Measurements from ENCODE around the gene RGMA.

The RGMA gene, protein sequence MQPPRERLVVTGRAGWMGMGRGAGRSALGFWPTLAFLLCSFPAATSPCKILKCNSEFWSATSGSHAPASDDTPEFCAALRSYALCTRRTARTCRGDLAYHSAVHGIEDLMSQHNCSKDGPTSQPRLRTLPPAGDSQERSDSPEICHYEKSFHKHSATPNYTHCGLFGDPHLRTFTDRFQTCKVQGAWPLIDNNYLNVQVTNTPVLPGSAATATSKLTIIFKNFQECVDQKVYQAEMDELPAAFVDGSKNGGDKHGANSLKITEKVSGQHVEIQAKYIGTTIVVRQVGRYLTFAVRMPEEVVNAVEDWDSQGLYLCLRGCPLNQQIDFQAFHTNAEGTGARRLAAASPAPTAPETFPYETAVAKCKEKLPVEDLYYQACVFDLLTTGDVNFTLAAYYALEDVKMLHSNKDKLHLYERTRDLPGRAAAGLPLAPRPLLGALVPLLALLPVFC

DNA sequence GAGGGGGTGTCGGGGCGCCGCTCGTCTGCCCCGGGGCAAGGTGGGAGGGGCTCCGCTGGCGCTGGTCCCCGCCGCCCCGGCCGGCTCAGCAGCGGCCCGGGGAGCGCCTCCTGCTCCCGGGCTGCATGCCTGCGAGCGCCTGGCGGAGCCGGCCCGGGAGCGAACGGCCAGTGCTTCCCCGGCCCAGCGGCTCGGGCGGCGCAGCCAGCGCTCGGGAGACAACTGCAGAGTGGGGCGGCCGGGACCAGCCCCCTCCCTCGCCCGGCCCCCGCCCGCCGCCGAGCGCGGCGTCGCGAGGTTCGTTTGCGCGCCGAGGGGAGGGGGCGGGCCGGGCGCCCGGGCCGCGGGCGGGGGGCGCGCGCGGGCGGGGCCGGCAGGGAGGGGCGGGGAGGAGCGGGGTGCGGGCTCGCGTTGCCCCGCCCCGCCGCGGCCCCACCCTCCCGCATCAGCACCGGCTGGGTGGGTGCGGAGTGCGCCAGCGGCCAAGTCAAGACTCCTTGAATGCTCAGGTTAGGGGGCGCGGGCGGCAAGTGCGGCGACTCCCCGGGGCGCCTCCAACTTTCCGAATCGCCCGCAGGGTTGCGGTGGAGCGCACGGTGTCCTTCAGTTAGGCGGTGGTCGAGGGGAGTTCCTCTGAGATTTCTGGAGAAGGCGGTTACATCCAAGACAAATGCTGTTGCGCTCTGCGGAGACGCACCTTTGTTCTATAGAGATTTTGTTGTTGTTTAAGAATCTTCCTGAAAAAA lies at the start of gene RGMA:
Gene RGMA (minus strand): TSS at position 231 of the 746 bp plus-strand sequence. CDS start 279 bp downstream, outside the sequence.
- no peak for DNase-seq

DNA sequence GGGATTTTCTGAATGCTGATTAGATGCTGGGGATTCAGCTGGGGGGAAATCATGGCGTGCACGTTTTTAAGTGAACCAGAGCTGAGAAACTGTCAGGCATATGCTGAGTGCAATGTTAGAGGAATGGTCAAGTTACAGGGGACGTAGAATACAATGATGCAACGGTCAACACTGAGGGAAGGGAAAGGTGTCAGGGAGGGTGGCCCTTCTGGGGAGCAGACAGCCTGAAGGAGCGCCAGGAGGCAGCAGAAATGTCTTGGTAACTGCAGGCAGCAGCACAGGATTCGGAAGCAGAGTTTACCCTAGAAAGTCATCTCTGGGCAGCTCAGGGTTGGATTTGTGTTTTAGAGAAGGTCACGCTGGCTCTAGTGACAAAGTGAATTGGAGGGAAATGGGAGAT lies 47.6 kb upstream of the RGMA start:
- DNase-seq, result no peak

DNA sequence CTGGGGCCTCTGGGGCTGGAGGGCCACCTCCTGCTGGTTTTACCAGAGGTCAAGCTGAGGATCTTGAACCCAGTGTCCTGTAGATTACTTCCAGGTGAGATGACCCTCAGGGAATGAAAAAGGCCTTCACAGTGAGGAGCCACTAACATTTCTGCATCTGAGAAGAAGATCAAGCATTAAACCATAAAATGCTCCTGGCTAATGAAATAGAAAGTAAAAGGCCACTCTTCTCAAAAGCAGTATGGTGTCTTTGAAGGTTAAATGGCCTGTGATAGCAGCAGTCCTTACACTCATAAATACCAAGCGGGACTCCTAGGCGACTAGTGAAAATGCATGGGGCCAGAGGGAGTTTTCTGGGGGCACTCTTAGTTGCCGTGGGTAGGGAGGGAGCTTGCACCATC lies 47.0 kb upstream of the RGMA start:
- no peak for DNase-seq

DNA sequence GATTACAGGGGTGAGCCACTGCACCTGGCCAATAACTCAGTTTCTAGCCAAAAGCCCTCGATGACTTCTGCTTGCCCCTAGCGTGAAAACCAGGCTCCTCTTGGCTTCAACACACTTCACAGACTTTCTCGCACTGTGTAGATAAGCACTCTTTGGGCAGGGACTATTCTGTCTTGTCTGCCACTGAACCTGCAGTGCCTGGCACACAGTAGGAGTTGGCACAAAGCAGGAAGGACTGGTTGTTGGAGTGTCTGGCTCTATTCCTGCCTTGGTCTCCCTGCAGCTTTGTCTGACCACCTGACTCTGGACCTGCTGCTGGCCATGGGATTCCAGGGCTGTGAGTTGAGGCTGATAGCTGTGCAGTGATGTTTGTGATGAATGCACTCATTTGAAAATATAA lies 46.4 kb upstream of the RGMA start:
- DNase-seq, result no peak

DNA sequence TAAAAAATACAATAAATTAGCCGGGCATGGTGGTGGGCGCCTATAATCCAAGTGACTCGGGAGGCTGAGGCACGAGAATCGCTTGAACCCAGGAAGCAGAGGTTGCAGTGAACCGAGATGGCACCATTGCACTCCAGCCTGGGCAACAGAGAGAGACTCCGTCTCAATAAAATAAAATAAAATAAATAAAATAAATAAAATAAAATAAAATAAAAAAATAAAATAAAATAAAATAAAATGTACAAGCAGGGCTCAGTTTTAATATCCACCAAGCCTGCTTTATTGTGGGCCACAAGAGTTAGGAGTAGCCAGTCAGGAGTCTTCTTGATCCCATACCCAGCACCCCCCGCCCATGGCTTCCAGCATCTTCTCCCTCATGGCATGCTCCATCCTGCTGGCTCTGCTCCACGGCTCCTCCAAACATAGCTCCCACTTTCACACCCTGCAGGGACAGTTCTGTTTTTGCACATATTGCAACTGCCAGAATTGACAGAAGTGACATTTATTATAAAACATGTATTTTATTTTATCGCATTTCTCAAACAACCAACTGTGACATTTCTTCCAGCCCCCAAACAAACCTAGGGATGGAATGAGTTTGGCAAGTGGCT lies 42.6 kb upstream of the RGMA start:
- DNase-seq, result no peak

DNA sequence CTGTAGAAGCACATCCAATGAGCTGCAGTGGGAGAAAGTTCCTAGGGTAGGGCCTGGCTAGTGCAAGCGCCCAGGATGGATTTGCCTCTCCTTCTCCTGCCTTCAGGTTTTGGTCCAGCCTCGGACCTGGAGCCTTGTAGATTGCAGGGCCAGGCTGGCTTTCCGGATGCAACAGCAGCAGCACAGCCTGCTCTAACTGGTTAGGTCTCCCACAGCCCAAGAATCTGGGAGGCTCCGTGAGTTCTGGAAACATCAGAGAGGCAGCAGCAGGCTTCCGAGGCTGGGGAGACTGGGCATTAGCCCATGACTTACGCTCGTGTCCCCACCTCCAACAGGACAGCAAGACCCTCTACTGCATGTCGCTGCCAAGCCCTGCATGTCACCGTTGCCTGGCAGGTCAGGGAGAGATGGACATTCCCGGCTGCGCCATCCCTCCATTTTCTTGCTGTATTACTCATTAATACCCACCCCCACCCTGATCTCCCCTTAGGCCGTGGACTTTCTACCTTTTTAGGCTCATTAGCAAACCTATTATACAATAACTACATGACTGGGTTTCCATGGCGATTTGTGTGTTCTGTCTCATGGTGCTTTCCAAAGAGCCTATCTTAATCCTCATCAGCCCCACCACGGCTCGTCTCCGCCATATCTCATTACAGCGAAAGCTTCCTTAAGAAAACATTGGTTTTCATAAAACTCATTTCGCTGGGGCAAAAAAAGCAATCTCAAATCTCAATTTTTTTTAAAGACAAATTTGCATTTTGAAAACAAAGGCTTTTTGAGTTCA lies 40.9 kb upstream of the RGMA start:
- no peak for DNase-seq

DNA sequence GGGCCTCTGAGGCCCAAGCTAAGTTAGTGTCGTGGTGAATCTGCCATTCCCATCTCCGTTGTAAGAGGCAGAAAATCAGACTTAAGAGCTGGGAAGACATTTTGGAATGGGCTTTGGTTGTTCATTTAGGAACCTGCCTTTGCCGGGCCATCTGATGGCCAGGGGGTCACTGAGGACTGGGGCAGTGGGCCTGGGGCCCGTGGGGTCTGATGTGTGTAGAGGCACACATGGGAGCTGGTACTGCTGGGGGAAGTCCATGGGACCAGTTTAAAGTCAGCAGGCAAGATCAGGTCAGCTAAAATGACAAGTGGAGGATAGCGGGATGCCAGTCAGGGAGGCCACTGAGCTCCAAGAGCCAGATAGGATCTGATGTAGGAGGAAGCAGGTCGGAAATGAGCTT lies 38.3 kb upstream of the RGMA start:
- DNase-seq, result no peak

DNA sequence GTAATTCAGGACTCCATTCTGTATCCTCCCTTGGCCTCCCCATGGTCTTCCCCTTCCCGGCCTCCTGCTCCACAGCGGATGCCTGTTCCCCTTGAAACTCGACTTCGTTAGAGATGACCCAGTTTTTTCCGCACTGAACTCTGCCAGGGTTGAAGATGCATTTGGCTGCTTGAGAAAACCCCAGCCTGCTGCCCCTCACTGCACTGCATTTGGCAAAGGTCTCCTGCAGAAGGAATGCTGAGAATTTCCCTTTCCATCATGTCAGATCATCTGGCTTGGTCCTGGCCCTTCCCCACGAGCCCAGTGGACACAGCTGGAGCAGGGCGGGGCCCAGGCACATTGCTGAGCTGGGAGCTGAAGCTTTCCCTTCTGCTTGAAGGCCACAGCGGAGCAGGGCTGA lies 37.6 kb upstream of the RGMA start:
- no peak for DNase-seq

DNA sequence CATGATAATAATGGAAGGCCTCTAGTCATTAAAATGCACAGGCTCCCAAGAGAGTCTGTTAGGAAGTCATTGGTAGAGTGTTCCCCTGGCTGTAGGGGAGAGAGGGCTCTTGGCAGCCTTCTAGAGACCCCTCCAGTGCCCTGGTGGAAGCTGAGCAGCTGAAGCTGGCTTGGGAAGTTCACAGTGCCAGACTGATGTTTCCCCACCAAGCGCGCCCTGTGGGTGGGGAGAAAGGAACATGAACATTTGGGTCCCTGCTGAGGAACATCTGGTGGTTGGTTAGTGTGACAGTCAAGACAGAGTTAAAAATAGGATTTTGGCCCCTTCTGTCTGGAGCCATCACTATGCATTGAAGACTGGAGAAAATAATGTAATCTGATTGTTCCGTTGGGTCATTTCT lies 37.1 kb upstream of the RGMA start:
- no peak for DNase-seq

DNA sequence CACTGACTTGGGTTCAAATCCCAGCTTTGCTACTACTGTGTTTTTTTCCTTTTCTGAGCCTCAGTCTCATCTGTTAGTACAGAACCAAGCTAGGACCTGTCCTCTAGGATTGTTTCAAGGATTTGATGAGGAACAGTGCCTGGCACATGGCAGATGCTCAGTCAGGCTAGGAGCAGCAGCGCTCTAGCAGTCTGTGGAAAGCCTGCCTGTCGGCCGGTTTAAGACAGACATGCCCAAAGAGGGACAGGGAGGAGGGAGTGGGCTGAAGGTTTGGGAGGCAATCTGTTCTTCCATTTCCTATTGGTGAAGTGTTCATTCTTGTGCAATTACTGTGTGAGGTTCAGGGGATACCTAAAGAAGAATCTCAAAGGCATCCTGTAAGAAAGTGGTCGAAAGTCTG lies 35.1 kb upstream of the RGMA start:
- no peak for DNase-seq

DNA sequence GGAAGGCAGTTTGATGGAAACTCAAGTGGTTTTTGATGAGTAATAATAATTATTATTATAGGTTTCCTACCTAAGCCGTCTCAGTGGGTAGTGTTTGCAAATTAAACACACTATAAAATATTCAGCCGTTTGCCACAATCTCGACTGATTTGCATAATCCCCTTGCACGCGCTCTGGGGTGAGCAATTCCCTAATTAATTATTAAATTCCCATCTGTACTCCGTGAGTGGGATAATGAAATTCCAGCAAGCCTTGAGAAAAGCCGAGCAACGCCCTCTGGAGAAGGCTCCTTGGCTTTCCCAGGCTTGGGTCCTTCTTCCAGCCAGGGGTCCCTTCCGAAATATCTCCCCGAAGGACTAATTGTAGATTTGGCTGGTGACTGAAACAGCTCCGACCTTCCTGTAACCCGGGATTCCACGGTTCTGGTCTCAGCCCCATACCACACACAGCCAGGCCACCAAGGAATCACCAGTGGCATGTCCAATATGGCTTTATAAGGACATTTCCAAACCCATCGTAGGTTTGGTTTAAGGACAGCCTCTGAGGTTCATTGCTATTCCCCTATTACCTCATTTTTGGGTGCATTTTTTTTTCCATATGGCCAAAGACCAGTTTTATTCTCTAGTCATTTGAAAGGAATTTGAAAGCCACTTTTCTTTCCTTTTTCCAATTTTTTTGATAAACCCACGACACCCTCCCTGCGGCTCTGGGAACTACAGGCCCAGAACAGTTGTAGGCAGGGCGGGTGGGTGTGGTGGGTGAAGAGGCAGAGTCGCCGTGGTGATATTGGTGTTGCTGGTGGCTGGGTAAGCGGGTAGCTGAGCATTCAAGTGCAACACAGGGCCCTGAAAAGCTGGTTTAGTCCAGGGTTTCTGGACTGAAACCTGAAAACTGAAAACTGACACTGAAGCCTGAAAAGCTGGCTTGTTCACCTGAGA lies 33.2 kb upstream of the RGMA start:
- DNase-seq, result no peak

DNA sequence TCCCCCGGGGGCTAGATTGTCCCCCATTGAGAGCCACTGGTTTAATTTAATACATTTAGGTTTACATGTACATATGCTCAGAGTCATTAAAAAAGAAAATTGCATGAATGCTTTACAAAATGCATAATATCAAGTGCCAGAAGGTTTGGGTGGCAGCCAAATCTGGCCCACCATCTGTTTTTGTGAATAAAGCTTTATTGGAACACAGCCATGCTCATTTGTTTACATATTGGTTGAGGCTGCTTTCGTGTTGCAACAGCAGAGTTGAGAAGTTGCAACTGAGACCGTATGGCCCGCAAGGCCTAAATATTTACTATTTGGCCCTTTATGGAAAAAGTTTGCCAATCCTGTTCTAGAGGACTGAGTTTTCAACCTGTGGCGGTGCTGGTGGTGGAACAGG lies 32.1 kb upstream of the RGMA start:
- DNase-seq, result no peak

DNA sequence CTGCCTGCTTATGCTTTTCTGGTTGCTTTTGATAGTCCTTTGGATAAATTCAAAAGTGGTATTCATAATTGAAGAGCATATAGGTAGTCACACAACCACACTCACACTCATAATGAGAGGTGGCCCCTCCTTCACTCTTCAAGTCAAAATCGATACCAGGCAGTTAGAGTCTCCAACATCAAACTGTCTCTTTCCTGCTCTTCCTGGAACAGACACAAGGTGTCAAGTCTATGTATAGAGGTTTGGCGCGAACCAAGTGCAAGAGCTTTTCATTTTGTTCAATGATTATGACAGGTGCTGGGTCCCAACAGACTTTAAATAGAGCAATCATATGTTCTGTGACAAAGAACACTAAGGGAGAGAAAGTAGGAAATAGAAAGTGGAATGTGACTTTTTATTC lies 29.9 kb upstream of the RGMA start:
- no peak for DNase-seq

DNA sequence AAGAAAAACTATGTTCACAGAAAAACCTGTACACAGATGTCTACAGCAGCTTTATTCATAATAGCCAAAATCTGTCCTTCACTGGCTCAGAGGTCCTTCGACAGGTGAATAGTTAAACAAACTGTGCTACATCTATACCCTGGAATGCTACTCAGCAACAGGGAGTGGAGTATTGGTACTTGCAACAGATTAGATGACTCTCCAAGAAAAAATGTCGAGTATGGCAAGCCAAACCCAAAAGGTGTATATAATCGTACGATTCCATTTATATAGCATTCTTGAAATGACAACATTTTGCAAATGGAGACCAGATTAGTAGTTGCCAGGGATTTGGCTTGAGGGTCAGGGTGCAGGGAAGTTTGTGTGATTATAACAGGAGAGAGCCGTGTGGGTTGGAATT lies 22.4 kb upstream of the RGMA start:
- DNase-seq, result no peak

DNA sequence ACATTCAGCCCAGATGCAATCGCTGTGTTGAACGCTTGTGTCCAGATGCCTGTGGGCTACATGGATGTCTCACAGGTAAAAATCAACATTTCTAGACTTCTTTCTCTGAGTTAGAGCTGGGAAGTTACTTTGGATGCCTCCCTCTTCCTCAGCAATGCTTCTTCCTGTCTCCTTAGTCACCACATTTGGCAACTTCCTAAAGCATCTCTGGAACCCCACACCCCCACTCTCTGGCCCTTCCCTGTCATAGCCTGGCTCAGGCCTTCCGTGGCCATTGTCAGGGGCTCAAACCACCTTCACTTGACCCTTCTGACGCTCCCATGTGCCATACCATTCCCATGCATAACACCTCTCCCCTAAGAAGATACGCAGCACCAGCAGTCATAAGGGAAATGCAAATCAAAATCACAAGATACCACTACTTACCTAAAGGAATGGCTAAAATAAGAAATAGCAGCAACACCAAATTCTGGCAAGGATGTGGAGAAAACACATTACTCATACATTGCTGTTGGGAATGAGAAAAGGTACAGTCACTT lies 21.6 kb upstream of the RGMA start:
- DNase-seq, result no peak

DNA sequence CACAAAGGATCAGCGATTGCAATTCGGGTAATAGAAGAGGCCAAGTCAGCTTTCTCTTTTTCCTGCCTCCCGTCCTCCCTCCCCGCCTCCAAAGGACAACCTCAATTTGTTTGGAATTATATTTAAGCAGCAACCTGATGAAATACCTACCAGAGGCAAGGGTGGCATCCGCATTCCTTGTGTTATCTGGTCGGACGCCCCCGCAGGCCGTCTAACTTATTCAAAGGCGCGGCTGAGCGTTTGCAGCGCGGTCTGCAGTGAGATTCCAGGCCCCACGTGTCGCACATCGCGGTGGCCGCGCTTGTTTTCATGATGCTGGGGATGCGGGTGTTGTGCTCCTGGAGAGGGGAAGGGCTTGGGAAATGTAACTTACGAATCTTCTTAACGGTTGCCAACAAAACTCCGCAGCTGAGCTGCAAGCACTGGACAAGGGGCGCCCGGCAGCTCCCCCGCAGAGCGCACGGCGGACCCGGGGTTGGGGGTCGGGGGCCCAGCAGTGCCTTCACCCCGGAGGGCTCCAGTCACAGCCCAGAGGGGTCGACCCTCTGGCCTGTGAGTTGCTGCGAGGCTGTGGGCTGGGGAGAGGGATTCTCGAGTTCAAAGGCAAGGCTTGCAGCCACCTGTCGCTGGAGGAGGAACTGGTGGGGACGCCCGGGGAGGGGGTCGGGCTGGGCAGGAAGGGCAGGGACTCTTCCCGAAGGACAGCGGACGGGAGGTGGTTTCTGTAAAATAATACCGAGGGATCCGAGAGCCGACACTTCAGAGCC lies 20.5 kb upstream of the RGMA start:
- DNase-seq, result no peak

DNA sequence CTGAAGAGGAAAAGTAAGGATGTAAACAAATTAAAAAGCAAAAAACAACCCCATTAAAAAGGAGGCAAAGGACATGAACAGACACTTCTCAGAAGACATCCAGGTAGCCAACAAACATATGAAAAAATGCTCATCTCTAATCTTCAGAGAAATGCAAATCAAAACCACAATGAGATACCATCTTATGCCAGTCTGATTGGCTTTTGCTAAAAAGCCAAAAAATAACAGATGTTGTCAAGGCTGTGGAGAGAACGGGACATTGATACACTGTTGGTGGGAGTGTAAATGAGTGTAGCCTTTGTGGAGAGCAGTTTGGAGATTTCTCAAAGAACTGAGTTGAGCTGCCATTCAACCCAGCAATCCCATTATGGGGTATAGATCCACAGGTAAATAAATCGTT lies 18.6 kb upstream of the RGMA start:
- DNase-seq, result no peak

DNA sequence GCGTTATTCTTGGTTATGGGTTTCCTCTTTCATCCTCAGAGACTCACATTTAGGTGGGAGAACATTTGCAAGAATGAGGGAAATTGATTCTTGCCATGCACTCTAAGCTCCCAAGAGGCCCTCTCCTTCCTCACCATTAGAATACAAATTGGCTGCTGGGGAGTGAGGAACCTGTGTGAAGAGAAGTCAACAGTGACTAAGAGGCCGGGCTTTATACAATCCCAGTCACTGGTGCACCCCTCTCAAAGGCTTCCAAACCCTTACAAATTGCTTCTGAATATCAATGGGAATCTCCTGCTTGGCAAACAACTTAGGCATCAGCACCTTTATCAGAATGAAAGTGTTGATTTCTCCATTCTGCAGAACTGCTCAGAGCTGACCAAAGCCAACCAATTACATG lies 16.5 kb upstream of the RGMA start:
- no peak for DNase-seq

DNA sequence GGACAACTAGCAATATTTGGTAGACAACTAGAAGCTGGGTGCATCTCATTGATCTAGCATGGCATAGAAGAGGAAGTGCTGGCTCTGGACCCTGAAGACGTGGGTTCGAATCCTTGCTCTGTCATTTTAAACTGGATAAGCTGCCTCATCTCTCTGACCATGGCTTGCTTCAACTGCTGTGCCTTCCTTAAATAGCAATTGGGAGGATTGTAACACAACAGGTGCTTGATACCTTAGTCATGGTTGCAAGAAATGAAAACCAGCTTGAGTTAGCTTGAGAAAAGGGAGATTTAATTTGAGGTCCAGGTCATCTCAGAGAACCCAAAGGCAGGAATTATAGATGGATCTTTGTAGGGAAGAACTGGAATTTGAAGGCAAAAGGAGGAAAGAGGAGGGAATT lies 14.8 kb upstream of the RGMA start:
- no peak for DNase-seq

DNA sequence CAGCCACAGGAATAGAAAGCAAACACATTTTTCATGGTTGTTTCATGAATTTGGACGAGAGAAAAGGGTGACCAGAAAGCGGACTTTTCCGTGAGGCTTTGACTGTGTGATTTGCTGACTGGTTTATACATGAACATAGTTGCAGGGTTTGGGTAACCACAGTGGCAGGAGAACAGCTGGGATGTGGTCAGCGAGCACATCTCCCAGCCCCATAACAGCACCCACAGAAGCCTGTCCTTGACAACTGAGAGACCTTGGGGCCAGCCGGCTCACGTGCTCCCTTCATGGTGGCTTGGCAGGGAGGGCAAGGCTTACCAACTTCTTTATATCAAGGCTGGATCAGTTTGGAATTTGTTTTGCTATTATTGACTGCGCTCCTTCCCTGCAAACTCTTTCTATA lies 13.2 kb upstream of the RGMA start:
- DNase-seq, result no peak

DNA sequence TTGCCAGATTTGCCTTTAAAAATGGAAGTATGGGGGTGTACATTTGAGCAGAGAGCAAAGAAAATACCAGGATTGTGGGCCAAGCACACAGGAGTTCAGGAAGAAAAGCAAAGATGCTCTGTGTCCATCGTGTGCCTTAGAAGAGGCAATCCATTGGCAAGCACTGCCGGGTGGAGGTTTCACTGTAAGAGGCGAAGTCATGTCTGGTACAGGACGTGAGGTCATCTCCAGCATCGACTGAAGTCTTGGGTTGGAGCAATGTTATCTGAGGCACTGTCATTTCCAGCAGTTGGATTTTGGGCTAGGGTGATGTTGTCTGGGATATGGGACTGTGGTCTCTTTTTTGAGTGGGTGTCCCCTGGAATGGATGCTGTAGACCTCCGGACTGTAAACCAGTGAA lies 4.8 kb upstream of the RGMA start:
- no peak for DNase-seq
